Measurements from ENCODE around the gene KIRREL3.

- TF ChIP-seq, protein P1, sequence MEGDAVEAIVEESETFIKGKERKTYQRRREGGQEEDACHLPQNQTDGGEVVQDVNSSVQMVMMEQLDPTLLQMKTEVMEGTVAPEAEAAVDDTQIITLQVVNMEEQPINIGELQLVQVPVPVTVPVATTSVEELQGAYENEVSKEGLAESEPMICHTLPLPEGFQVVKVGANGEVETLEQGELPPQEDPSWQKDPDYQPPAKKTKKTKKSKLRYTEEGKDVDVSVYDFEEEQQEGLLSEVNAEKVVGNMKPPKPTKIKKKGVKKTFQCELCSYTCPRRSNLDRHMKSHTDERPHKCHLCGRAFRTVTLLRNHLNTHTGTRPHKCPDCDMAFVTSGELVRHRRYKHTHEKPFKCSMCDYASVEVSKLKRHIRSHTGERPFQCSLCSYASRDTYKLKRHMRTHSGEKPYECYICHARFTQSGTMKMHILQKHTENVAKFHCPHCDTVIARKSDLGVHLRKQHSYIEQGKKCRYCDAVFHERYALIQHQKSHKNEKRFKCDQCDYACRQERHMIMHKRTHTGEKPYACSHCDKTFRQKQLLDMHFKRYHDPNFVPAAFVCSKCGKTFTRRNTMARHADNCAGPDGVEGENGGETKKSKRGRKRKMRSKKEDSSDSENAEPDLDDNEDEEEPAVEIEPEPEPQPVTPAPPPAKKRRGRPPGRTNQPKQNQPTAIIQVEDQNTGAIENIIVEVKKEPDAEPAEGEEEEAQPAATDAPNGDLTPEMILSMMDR (IDR thresholded peaks at IDR 0.05; ENCODE audit: insufficient read depth, low read length, poor library complexity, severe bottlenecking): no peak
- no peak for TF ChIP-seq EZH2phosphoT487 (conservative IDR thresholded peaks at IDR 0.05; ENCODE audit: low read length)
These were observed 501.3 kb downstream of the KIRREL3 start for GRCh38 chr11:126499131-126499752.

Measured in SU-DHL-6 (cell line).